B cell (primary cell): ENCODE measurements around the gene NADSYN1. TPM values are rescaled to one million over a fixed set of nuclear protein-coding genes. Genes with fewer than 3 reads are reported as not detected.
"Not testable (repeated sequence)": the region's sequence is repeated elsewhere in the genome, so short reads cannot be mapped to it uniquely, and the experiment has no call there.

Experiments
- ATAC-seq: fragments of 200-7000 bp; cut with Tn5 transposase; one replicate; pipeline ENCODE4 v1.10.0; 2021; ENCODE audit warnings: low read depth, mild to moderate bottlenecking, moderate number of reproducible peaks, moderate library complexity
- CTCF ChIA-PET: fragments of 350-600 bp; sonication (Branson Sonifier 250); formaldehyde crosslinking; loops from one replicate; lab custom pipeline; 2021; ENCODE audit warnings: antibody characterized with exemption, inconsistent platforms; lab: Charles Lee
- POLR2A ChIA-PET: fragments of 350-600 bp; sonication (Branson Sonifier 250); formaldehyde crosslinking; loops from one replicate; lab custom pipeline; 2021; ENCODE audit warnings: antibody characterized with exemption; lab: Charles Lee
- DNase-seq: peaks from one replicate; pipeline ENCODE4 v3.0.0; 2013
- H2AFZ ChIP-seq: 2 replicates; pipeline ENCODE4 v1.6.1; 2012; ENCODE audit warnings: mild to moderate bottlenecking, low read depth, low read length; ENCODE audit not compliant: insufficient read depth, poor library complexity, severe bottlenecking
- H3K27ac ChIP-seq, 2 donors: 1 replicate in 1 of 2; 2 replicates in 1 of 2; pipeline ENCODE4 v1.5.1; 2012 to 2013; ENCODE audit warnings: low read length in 2 of 2, mild to moderate bottlenecking in 2 of 2, moderate library complexity in 1 of 2
- H3K27me3 ChIP-seq, 4 experiments: fragments of 200-600 bp in 1 of 4; sonication (generic) in 1 of 4; replicated peaks in 1 of 4; 1 replicate in 2 of 4; 2 replicates in 2 of 4; pipeline versions ENCODE4 v1.6.1 to v1.7.0; 2013 to 2016; ENCODE audit warnings: low read length in 3 of 4, mild to moderate bottlenecking in 2 of 4, mixed read lengths in 1 of 4, moderate library complexity in 1 of 4; ENCODE audit not compliant: insufficient read depth in 4 of 4, control insufficient read depth in 3 of 4; ENCODE audit errors: control extremely low read depth in 1 of 4
- H3K36me3 ChIP-seq, 2 experiments: replicated peaks in 1 of 2; 1 replicate in 1 of 2; 2 replicates in 1 of 2; pipeline versions ENCODE4 v1.6.1 to v1.7.1; 2013; ENCODE audit warnings: low read length in 1 of 2; ENCODE audit not compliant: insufficient read depth in 2 of 2, control insufficient read depth in 1 of 2; ENCODE audit errors: control extremely low read depth in 1 of 2, extremely low read depth in 1 of 2
- H3K4me1 ChIP-seq, 2 donors: fragments of 200-600 bp in 1 of 2; sonication (generic) in 1 of 2; 1 replicate in 1 of 2; 2 replicates in 1 of 2; pipeline versions ENCODE4 v1.5.1 to v1.6.1; 2013 to 2017; ENCODE audit warnings: low read length in 2 of 2; ENCODE audit not compliant: control insufficient read depth in 2 of 2, insufficient read depth in 2 of 2
- H3K4me2 ChIP-seq: replicated peaks from 2 replicates; pipeline ENCODE3; 2012; ENCODE audit warnings: mild to moderate bottlenecking, low read depth, low read length; ENCODE audit not compliant: poor library complexity, severe bottlenecking
- H3K4me3 ChIP-seq, 5 experiments: fragments of 200-600 bp in 1 of 5; sonication (generic) in 1 of 5; 1 replicate in 3 of 5; 2 replicates in 2 of 5; pipeline versions ENCODE4 v1.5.1 to v1.7.0; 2011 to 2016; ENCODE audit warnings: low read length in 4 of 5, mild to moderate bottlenecking in 4 of 5, low read depth in 2 of 5, control low read depth in 1 of 5, moderate library complexity in 1 of 5; ENCODE audit not compliant: insufficient read depth in 1 of 5; ENCODE audit errors: control extremely low read depth in 1 of 5, extremely low read depth in 1 of 5
- H3K79me2 ChIP-seq: fragments of 200-600 bp; sonication (generic); one replicate; pipeline ENCODE4 v1.6.0; 2016; ENCODE audit warnings: low read length; ENCODE audit not compliant: control insufficient read depth, insufficient read depth
- H3K9ac ChIP-seq: fragments of 200-600 bp; sonication (generic); 2 replicates; pipeline ENCODE4 v1.6.1; 2017; ENCODE audit warnings: mild to moderate bottlenecking, low read length, moderate library complexity
- H3K9me3 ChIP-seq, 3 donors: one replicate each; pipeline versions ENCODE4 v1.6.1 to v1.7.1; 2013; ENCODE audit warnings: low read length in 2 of 3; ENCODE audit not compliant: control insufficient read depth in 2 of 3, insufficient read depth in 1 of 3; ENCODE audit errors: control extremely low read depth in 1 of 3
- H4K20me1 ChIP-seq: 2 replicates; pipeline ENCODE4 v1.6.0; 2012; ENCODE audit warnings: mild to moderate bottlenecking, low read length; ENCODE audit not compliant: insufficient read depth, control insufficient read depth, poor library complexity, severe bottlenecking
- H3K27ac Mint-ChIP-seq: one replicate; pipeline ENCODE4 v1.8.0; 2021; ENCODE audit warnings: mixed read lengths
- H3K27me3 Mint-ChIP-seq: one replicate; pipeline ENCODE4 v1.8.0; 2021; ENCODE audit warnings: mixed read lengths
- H3K4me1 Mint-ChIP-seq: one replicate; pipeline ENCODE4 v1.8.0; 2021; ENCODE audit warnings: mixed read lengths
- H3K4me3 Mint-ChIP-seq: one replicate; pipeline ENCODE4 v1.8.0; 2021; ENCODE audit warnings: mixed read lengths
- H3K9me3 Mint-ChIP-seq: one replicate; pipeline ENCODE4 v1.8.0; 2022; ENCODE audit warnings: mixed read lengths; ENCODE audit not compliant: insufficient read depth
- EZH2 ChIP-seq: IDR thresholded peaks from 2 replicates; pipeline ENCODE4 v1.6.1; 2012; ENCODE audit warnings: borderline replicate concordance, low read depth, mild to moderate bottlenecking, moderate library complexity, low read length; ENCODE audit not compliant: insufficient read depth, poor library complexity, severe bottlenecking
- WGBS: methylation state at CpG from one replicate; pipeline ENCODE4 v1.1.5; 2013; ENCODE audit warnings: missing lambda C conversion rate; ENCODE audit not compliant: insufficient coverage; 5-methylcytosine and 5-hydroxymethylcytosine counted together
- intact Hi-C: fragments of 100-400 bp; cut with micrococcal nuclease; formaldehyde crosslinking; loops from one replicate; pipeline ENCODE4 v1.10.0; 2022
- polyA plus RNA-seq: library from polyadenylated mRNA; depleted of rRNA; stranded (reverse); fragments of >200 nt; gene quantifications from 2 replicates; pipeline ENCODE4 v1.2.3, GENCODE V29; 2012
- total RNA-seq, 2 donors: library from RNA; stranded (reverse); fragments of 120-200 nt in 1 of 2; gene quantifications; 1 replicate in 1 of 2; 2 replicates in 1 of 2; pipeline versions ENCODE4 v1.2.3 to v1.2.4, GENCODE V29; 2013 to 2022
- TF ChIP-seq, protein P1 (sequence below): fragments of 200-600 bp; IDR thresholded peaks from one replicate; pipeline ENCODE4 v1.8.0; 2022; ENCODE audit warnings: antibody characterized with exemption, mild to moderate bottlenecking

NADSYN1 gene
- total and polyA plus RNA-seq, 2 donors (not counting 1 experiment from before 2014, with no cell fraction given): 153 to 222 TPM

- Histone ChIP-seq H3K4me1 (no peaks in the 10 kb centered on the region), H3K4me3 (no peak overlapping the region), H3K27ac (no peak overlapping the region), H3K36me3 (no peaks in the 10 kb centered on the region), H3K9me3 (peaks cover 0 to 11% (median 0%) of the 10 kb centered on the region in 3 donors), H3K4me2 (no peak overlapping the region), H4K20me1 (no peaks in the 10 kb centered on the region), H3K27me3 (peaks cover 0 to 3% (median 0%) of the 10 kb centered on the region in 4 experiments), H3K79me2 (no peaks in the 10 kb centered on the region), H2AFZ (no peak overlapping the region), H3K9ac (no peak overlapping the region)
- no peak for TF ChIP-seq EZH2
- TF ChIP-seq, protein P1, sequence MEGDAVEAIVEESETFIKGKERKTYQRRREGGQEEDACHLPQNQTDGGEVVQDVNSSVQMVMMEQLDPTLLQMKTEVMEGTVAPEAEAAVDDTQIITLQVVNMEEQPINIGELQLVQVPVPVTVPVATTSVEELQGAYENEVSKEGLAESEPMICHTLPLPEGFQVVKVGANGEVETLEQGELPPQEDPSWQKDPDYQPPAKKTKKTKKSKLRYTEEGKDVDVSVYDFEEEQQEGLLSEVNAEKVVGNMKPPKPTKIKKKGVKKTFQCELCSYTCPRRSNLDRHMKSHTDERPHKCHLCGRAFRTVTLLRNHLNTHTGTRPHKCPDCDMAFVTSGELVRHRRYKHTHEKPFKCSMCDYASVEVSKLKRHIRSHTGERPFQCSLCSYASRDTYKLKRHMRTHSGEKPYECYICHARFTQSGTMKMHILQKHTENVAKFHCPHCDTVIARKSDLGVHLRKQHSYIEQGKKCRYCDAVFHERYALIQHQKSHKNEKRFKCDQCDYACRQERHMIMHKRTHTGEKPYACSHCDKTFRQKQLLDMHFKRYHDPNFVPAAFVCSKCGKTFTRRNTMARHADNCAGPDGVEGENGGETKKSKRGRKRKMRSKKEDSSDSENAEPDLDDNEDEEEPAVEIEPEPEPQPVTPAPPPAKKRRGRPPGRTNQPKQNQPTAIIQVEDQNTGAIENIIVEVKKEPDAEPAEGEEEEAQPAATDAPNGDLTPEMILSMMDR: no peak
- Mint-ChIP-seq H3K4me1 (peaks cover 2% of the 10 kb centered on the region), H3K27me3 (peaks cover 3% of the 10 kb centered on the region), H3K4me3 (no peak overlapping the region), H3K27ac (no peak overlapping the region), H3K9me3 (peaks cover 4% of the 10 kb centered on the region)
- 96% methylated on average over 6 of the region's 9 CpGs for WGBS
- intact Hi-C loops: no loop called here
- ATAC-seq (no peak), DNase-seq (no peak)
- ChIA-PET CTCF (no interaction called here), POLR2A (no interaction called here)
Measured at GRCh38 chr11:71537537-71537936, 84.5 kb downstream of the NADSYN1 start.

DNA sequence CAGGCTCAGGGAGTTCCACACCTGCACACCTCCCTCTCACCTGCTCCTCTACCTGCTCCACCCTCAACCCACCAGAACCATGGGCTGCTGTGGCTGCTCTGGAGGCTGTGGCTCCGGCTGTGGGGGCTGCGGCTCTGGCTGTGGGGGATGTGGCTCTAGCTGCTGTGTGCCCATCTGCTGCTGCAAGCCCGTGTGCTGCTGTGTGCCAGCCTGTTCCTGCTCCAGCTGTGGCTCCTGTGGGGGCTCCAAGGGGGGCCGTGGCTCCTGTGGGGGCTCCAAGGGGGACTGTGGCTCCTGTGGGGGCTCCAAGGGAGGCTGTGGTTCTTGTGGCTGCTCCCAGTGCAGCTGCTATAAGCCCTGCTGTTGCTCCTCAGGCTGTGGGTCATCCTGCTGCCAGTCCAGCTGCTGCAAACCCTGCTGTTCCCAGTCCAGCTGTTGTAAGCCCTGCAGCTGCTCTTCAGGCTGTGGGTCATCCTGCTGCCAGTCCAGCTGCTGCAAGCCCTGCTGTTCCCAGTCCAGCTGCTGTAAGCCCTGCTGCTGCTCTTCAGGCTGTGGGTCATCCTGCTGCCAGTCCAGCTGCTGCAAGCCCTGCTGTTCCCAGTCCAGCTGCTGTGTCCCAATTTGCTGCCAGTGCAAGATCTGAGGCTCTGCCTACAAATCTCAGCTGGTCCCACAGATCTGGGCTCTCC is 85.1 kb downstream of the NADSYN1 start, which contains the start of gene KRTAP5-8:
Gene KRTAP5-8 (plus strand): TSS at position 49 of the 689 bp plus-strand sequence. CDS start 31 bp downstream, at position 80.
- H3K79me2 ChIP-seq, H3K9me3 Mint-ChIP-seq, H3K27ac Mint-ChIP-seq, H3K4me1 Mint-ChIP-seq, H3K4me1 ChIP-seq, intact Hi-C loops, H3K9ac ChIP-seq, ATAC-seq, DNase-seq, H3K27me3 ChIP-seq, H3K4me2 ChIP-seq, H3K36me3 ChIP-seq, H3K27me3 Mint-ChIP-seq, H3K4me3 Mint-ChIP-seq, CTCF ChIA-PET, H3K27ac ChIP-seq, H2AFZ ChIP-seq, H4K20me1 ChIP-seq, POLR2A ChIA-PET, H3K4me3 ChIP-seq: not testable (repeated sequence)
- H3K9me3 ChIP-seq: peaks cover 0 to 11% (median 0%) of the 10 kb centered on the region in 3 donors
- WGBS: 0% methylated on average over 1 of the region's 4 CpGs
